Liver (tissue), 9 donors: ENCODE measurements around the gene MROH2B. TPM values are rescaled to one million over a fixed set of nuclear protein-coding genes. Genes with fewer than 3 reads are reported as not detected.

ENCODE experiments used
- DNase-seq: peaks from one replicate; pipeline ENCODE4 v3.0.0-alpha.2; 2017; ENCODE audit warnings: low spot score
- H3K27ac ChIP-seq, 2 donors: one replicate each; pipeline ENCODE4 v1.7.0; 2013; ENCODE audit warnings: inconsistent platforms in 2 of 2, low read length in 2 of 2, control low read depth in 1 of 2, low read depth in 1 of 2, mild to moderate bottlenecking in 1 of 2
- H3K27me3 ChIP-seq, 4 donors: one replicate each; pipeline versions ENCODE4 v1.6.1 to v1.7.0; 2013; ENCODE audit warnings: low read length in 3 of 4, inconsistent platforms in 1 of 4, mild to moderate bottlenecking in 1 of 4, moderate library complexity in 1 of 4; ENCODE audit not compliant: control insufficient read depth in 4 of 4, insufficient read depth in 4 of 4
- H3K36me3 ChIP-seq, 4 donors: one replicate each; pipeline versions ENCODE4 v1.6.1 to v1.7.0; 2013; ENCODE audit warnings: low read length in 3 of 4, mild to moderate bottlenecking in 3 of 4, low read depth in 1 of 4, moderate library complexity in 1 of 4; ENCODE audit not compliant: control insufficient read depth in 4 of 4, insufficient read depth in 3 of 4
- H3K4me1 ChIP-seq, 4 donors: one replicate each; pipeline versions ENCODE4 v1.6.1 to v1.7.0; 2013; ENCODE audit warnings: low read length in 3 of 4, mild to moderate bottlenecking in 3 of 4, moderate library complexity in 1 of 4; ENCODE audit not compliant: control insufficient read depth in 4 of 4, insufficient read depth in 4 of 4
- H3K4me3 ChIP-seq, 3 donors: one replicate each; pipeline versions ENCODE4 v1.6.1 to v1.7.0; 2013; ENCODE audit warnings: low read length in 3 of 3, control low read depth in 1 of 3, low read depth in 1 of 3, mild to moderate bottlenecking in 1 of 3
- H3K9ac ChIP-seq, 2 donors: one replicate each; pipeline ENCODE4 v1.7.0; 2013; ENCODE audit warnings: low read length in 2 of 2, mild to moderate bottlenecking in 2 of 2, moderate library complexity in 2 of 2, control low read depth in 1 of 2, low read depth in 1 of 2
- H3K9me3 ChIP-seq, 4 donors: one replicate each; pipeline versions ENCODE4 v1.6.1 to v1.7.0; 2013; ENCODE audit warnings: low read length in 3 of 4; ENCODE audit not compliant: control insufficient read depth in 4 of 4
- CTCF ChIP-seq: fragments of 150-350 bp; IDR thresholded peaks from 2 replicates; pipeline ENCODE4 v1.5.1; 2017; ENCODE audit warnings: improper control_type of control experiment, low read depth, low read length; ENCODE audit not compliant: missing input control
- EGR1 ChIP-seq, 2 donors: IDR thresholded peaks; 2 replicates each; pipeline ENCODE4 v1.6.1; 2016 to 2018; ENCODE audit warnings: antibody characterized with exemption in 2 of 2, low read depth in 2 of 2
- HNF4A ChIP-seq, 2 donors: conservative IDR thresholded peaks; 2 replicates each; pipeline ENCODE4 v1.6.1; 2016; ENCODE audit warnings: antibody characterized with exemption in 2 of 2, mild to moderate bottlenecking in 2 of 2
- HNF4G ChIP-seq: IDR thresholded peaks from 2 replicates; pipeline ENCODE4 v1.6.1; 2016; ENCODE audit warnings: antibody characterized with exemption
- JUND ChIP-seq, 2 donors: IDR thresholded peaks; 2 replicates each; pipeline ENCODE4 v1.6.1; 2016; ENCODE audit warnings: antibody characterized with exemption in 2 of 2
- RAD21 ChIP-seq, 2 donors: IDR thresholded peaks; 2 replicates each; pipeline ENCODE4 v1.6.1; 2016; ENCODE audit warnings: antibody characterized with exemption in 2 of 2, mild to moderate bottlenecking in 2 of 2
- REST ChIP-seq: IDR thresholded peaks from 2 replicates; pipeline ENCODE4 v1.6.1; 2016; ENCODE audit warnings: antibody characterized with exemption, mild to moderate bottlenecking
- RXRA ChIP-seq, 2 donors: IDR thresholded peaks; 2 replicates each; pipeline ENCODE4 v1.6.1; 2017 to 2018; ENCODE audit warnings: antibody characterized with exemption in 2 of 2, mild to moderate bottlenecking in 1 of 2
- SP1 ChIP-seq: IDR thresholded peaks from 2 replicates; pipeline ENCODE4 v1.6.1; 2018; ENCODE audit warnings: antibody characterized with exemption, mild to moderate bottlenecking
- YY1 ChIP-seq: IDR thresholded peaks from 2 replicates; pipeline ENCODE4 v1.6.1; 2016; ENCODE audit warnings: antibody characterized with exemption, mild to moderate bottlenecking
- ZBTB33 ChIP-seq: IDR thresholded peaks from 2 replicates; pipeline ENCODE4 v1.6.1; 2016; ENCODE audit warnings: antibody characterized with exemption
- WGBS: extraction: QIAGEN DNeasy Blood & Tissue Kit; methylation state at CpG from one replicate; pipeline ENCODE4 v1.1.7; 2013; 5-methylcytosine and 5-hydroxymethylcytosine counted together
- polyA plus RNA-seq, 2 donors: library from polyadenylated mRNA; stranded (reverse) in 1 of 2; unstranded in 1 of 2; fragments of 200-250 nt in 1 of 2; fragments of >200 nt in 1 of 2; fragmentation: Nextera tagmentation in 1 of 2; extraction: Ambion mirVana in 1 of 2; gene quantifications; one replicate each; pipeline versions ENCODE4 v1.2.1 to v1.2.3, GENCODE V29; 2013 to 2015
- total RNA-seq, 2 donors: library from RNA; depleted of rRNA; stranded (reverse); fragments of >200 nt; gene quantifications; one replicate each; pipeline ENCODE4 v1.2.3, GENCODE V29; 2014
- donor health status: healthy.
- donor health status: healthy.
- donor health status: healthy.
- donor health status: healthy.
- donor health status: healthy.

Gene MROH2B
- total and polyA plus RNA-seq, 4 donors, result under 0.01 to 0.46 (median 0.06) TPM; not detected in 1

- peak; percentile 62 to 69 for TF ChIP-seq RAD21 (IDR thresholded peaks at IDR 0.05)
- peak; percentile 34 for TF ChIP-seq CTCF
- TF ChIP-seq SP1, result no peak
- no peak for TF ChIP-seq ZBTB33
Measured at GRCh38 chr5:41118177-41118576, 47.0 kb upstream of the MROH2B start.

GRCh38 chr5:41115281-41115680 is 44.1 kb upstream of the MROH2B start:
- Histone ChIP-seq H3K9ac (no peak overlapping the region), H3K9me3 (no peaks in the 10 kb centered on the region), H3K4me3 (no peak overlapping the region), H3K4me1 (no peaks in the 10 kb centered on the region), H3K27ac (no peak overlapping the region), H3K36me3 (no peaks in the 10 kb centered on the region), H3K27me3 (no peaks in the 10 kb centered on the region)
- no peak for TF ChIP-seq EGR1 (IDR thresholded peaks at IDR 0.05; ENCODE audit: low read depth in 2 of 2)
- TF ChIP-seq REST, result no peak
- no peak for TF ChIP-seq HNF4A (conservative IDR thresholded peaks at IDR 0.05)
- no peak for TF ChIP-seq RXRA (IDR thresholded peaks at IDR 0.05)
- TF ChIP-seq JUND (IDR thresholded peaks at IDR 0.05), result no peak
- TF ChIP-seq YY1, result no peak
- TF ChIP-seq HNF4G, result no peak
- no peak for TF ChIP-seq SP1
- 94% methylated on average over 2 of the region's 2 CpGs for WGBS
- no peak for DNase-seq

More at GRCh38 chr5:41118177-41118576, 47.0 kb upstream of the MROH2B start:
- Histone ChIP-seq H3K9me3 (no peaks in the 10 kb centered on the region), H3K27ac (no peak overlapping the region), H3K9ac (no peak overlapping the region), H3K27me3 (no peaks in the 10 kb centered on the region), H3K4me3 (no peak overlapping the region), H3K36me3 (no peaks in the 10 kb centered on the region), H3K4me1 (no peaks in the 10 kb centered on the region)
- WGBS, result 94% methylated on average over 3 of the region's 3 CpGs
- DNase-seq, result no peak
